ENCODE results near the gene PFKL. TPM values are rescaled to one million over a fixed set of nuclear protein-coding genes. Genes with fewer than 3 reads are reported as not detected.
A peak's percentile ranks its signal among the peaks of the same experiment; 100 is the strongest.

Gene PFKL
- total RNA-seq, 1 experiment from 2014 or later: 140 TPM

DNA sequence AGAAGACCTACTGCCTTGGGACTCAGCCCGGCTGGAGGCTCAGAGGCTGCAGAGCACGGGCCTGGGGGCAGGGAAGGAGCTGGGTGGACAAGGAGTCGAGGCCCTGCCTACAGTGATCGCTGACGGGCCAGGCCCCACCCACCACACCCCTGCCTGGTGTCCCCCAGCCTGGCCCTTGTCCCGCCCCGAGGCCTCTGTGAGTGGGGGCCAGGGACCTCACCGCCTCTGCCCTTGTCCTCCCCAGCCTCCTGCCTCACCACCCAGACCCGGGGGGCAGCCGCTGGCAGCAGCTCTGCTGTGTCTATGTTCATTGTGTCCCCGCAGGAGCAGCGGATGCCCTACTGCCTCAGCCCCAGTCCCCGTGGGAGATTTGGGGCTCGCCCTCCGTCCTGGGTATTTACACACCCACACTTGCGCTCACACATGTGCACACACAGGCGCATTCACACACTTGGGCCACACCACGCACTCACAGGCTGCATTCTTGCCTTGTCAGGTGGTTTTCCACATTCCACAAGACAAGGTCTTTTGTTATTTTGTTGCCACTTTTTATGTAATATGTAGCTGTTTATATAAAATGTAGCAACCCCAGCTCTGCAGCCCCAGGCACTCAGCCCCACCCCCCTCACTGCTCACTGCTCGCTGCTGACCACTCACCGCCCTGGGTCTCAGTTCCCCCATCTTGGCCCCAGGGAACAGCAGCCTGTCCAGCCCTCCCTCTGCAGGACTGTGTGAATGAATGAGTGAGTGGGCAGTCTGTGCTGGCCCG, 7.3 kb downstream of the PFKL start:
- TF ChIP-seq, protein P1, sequence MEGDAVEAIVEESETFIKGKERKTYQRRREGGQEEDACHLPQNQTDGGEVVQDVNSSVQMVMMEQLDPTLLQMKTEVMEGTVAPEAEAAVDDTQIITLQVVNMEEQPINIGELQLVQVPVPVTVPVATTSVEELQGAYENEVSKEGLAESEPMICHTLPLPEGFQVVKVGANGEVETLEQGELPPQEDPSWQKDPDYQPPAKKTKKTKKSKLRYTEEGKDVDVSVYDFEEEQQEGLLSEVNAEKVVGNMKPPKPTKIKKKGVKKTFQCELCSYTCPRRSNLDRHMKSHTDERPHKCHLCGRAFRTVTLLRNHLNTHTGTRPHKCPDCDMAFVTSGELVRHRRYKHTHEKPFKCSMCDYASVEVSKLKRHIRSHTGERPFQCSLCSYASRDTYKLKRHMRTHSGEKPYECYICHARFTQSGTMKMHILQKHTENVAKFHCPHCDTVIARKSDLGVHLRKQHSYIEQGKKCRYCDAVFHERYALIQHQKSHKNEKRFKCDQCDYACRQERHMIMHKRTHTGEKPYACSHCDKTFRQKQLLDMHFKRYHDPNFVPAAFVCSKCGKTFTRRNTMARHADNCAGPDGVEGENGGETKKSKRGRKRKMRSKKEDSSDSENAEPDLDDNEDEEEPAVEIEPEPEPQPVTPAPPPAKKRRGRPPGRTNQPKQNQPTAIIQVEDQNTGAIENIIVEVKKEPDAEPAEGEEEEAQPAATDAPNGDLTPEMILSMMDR (IDR thresholded peaks at IDR 0.05; ENCODE audit: insufficient read depth in 1 of 2, low read depth in 1 of 2, low read length in 1 of 2, severe bottlenecking in 1 of 2, unreplicated experiment in 1 of 2): no peak
- Mint-ChIP-seq H3K36me3 (ENCODE audit: insufficient read depth, unreplicated experiment) (peaks cover 34% of the 10 kb centered on the region), H3K27ac (ENCODE audit: unreplicated experiment) (peak overlapping the region; percentile 42), H3K4me1 (ENCODE audit: low read depth, unreplicated experiment) (peaks cover 16% of the 10 kb centered on the region), H3K4me3 (ENCODE audit: unreplicated experiment) (no peak overlapping the region), H3K9me3 (ENCODE audit: unreplicated experiment) (no peaks in the 10 kb centered on the region), H3K27me3 (ENCODE audit: insufficient read depth, unreplicated experiment) (no peaks in the 10 kb centered on the region)
- Histone ChIP-seq H3K27me3 (replicated peaks; ENCODE audit: control insufficient read depth, insufficient read depth, low read length) (no peaks in the 10 kb centered on the region), H3K9me3 (no peaks in the 10 kb centered on the region), H3K4me3 (ENCODE audit: low read depth, low read length) (no peak overlapping the region), H3K36me3 (ENCODE audit: control insufficient read depth, insufficient read depth, low read length) (peaks cover 2% of the 10 kb centered on the region; the same call in 1 of the 2 replicates), H3K4me1 (peaks cover 20% of the 10 kb centered on the region)
- POLR2A ChIA-PET: no interaction called here
- no TSS peak for BruUV-seq (replicated peaks)
- intact Hi-C loops (cut with micrococcal nuclease; ENCODE audit: unreplicated experiment): no loop called here
- DNase-seq: no peak
- CTCF ChIA-PET: no interaction called here

DNA sequence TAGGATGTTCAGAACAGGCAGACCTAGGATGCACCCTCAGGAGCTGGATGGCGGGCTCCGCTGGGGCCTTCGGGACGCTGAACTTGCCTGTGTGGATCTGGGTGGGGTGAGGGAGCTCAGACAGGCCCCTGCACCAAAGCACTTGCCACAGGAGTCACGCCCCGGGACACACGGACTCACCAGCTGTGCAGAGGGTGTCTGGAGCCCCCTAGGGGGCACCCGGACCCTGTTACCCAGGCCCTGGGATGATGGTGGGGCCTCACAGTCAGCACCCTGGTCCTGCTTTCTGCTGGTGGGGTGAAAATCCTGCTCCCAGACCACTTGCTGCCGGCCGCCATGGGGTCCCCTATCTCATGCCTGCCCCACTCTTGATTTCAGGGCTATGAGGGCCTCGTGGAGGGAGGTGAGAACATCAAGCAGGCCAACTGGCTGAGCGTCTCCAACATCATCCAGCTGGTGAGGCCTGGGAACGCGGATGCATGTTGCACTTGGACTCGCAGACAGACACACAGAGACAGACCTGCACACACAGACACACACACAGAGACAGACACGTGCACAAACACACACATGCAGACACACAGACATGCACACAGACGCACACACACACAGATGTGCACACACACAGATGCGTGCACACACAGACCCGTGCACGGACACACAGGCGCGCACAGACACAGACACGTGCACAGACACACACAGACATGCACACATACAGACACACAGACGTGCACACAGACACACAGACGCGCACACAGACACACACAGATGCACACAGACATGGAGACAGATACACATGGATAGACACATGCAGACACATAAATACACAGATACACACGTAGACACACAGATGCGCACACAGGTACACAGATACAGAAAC, 11.0 kb downstream of the PFKL start:
- H3K4me3 Mint-ChIP-seq (ENCODE audit: unreplicated experiment): no peak overlapping the region
- H3K4me3 ChIP-seq (ENCODE audit: low read depth, low read length): no peak overlapping the region
- no peaks in the 10 kb centered on the region for H3K4me1 Mint-ChIP-seq (ENCODE audit: low read depth, unreplicated experiment)
- H3K36me3 ChIP-seq (ENCODE audit: control insufficient read depth, insufficient read depth, low read length): no peaks in the 10 kb centered on the region
- BruUV-seq (replicated peaks): no TSS peak
- H3K4me1 ChIP-seq: no peaks in the 10 kb centered on the region
- TF ChIP-seq, protein P1 (IDR thresholded peaks at IDR 0.05; ENCODE audit: insufficient read depth in 1 of 2, low read depth in 1 of 2, low read length in 1 of 2, severe bottlenecking in 1 of 2, unreplicated experiment in 1 of 2): no peak
- no peak for DNase-seq
- no peaks in the 10 kb centered on the region for H3K27me3 Mint-ChIP-seq (ENCODE audit: insufficient read depth, unreplicated experiment)
- no peak overlapping the region for H3K27ac Mint-ChIP-seq (ENCODE audit: unreplicated experiment)
- no peaks in the 10 kb centered on the region for H3K9me3 ChIP-seq
- H3K36me3 Mint-ChIP-seq (ENCODE audit: insufficient read depth, unreplicated experiment): peaks cover 44% of the 10 kb centered on the region
- intact Hi-C loops (cut with micrococcal nuclease; ENCODE audit: unreplicated experiment): no loop called here
- H3K27me3 ChIP-seq (replicated peaks; ENCODE audit: control insufficient read depth, insufficient read depth, low read length): no peaks in the 10 kb centered on the region
- CTCF ChIA-PET: no interaction called here
- no peaks in the 10 kb centered on the region for H3K9me3 Mint-ChIP-seq (ENCODE audit: unreplicated experiment)
- POLR2A ChIA-PET: no interaction called here

DNA sequence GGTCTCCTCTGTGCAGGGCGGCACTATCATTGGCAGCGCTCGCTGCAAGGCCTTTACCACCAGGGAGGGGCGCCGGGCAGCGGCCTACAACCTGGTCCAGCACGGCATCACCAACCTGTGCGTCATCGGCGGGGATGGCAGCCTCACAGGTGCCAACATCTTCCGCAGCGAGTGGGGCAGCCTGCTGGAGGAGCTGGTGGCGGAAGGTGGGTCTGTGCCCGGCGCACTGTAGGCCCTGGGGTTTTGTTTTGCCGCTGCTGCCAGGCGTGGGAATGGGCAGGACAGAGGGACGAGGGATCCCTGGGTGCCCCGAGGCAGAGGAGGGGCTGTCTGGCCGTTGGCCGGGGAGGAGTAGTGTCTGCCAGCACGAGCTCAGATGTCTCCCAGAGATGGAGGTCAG, 12.2 kb downstream of the PFKL start:
- POLR2A ChIA-PET: no interaction called here
- BruUV-seq (replicated peaks): no TSS peak

More for the DNA sequence above, 12.2 kb downstream of the PFKL start:
- H3K9me3 ChIP-seq: no peaks in the 10 kb centered on the region
- DNase-seq: no peak
- Mint-ChIP-seq H3K36me3 (ENCODE audit: insufficient read depth, unreplicated experiment) (peaks cover 37% of the 10 kb centered on the region), H3K4me1 (ENCODE audit: low read depth, unreplicated experiment) (no peaks in the 10 kb centered on the region), H3K27ac (ENCODE audit: unreplicated experiment) (no peak overlapping the region), H3K9me3 (ENCODE audit: unreplicated experiment) (no peaks in the 10 kb centered on the region), H3K4me3 (ENCODE audit: unreplicated experiment) (no peak overlapping the region), H3K27me3 (ENCODE audit: insufficient read depth, unreplicated experiment) (no peaks in the 10 kb centered on the region)
- H3K4me3 ChIP-seq (ENCODE audit: low read depth, low read length): no peak overlapping the region
- TF ChIP-seq, protein P1 (IDR thresholded peaks at IDR 0.05; ENCODE audit: insufficient read depth in 1 of 2, low read depth in 1 of 2, low read length in 1 of 2, severe bottlenecking in 1 of 2, unreplicated experiment in 1 of 2): no peak
- no peaks in the 10 kb centered on the region for H3K4me1 ChIP-seq
- intact Hi-C loops (cut with micrococcal nuclease; ENCODE audit: unreplicated experiment): no loop called here
- H3K36me3 ChIP-seq (ENCODE audit: control insufficient read depth, insufficient read depth, low read length): no peaks in the 10 kb centered on the region
- CTCF ChIA-PET: no interaction called here
- H3K27me3 ChIP-seq (replicated peaks; ENCODE audit: control insufficient read depth, insufficient read depth, low read length): no peaks in the 10 kb centered on the region

Measured in Caco-2 (cell line).